Thyroid gland (tissue), 4 donors: ENCODE results near the gene MRPL38. TPM values are rescaled to one million over a fixed set of nuclear protein-coding genes. Genes with fewer than 3 reads are reported as not detected.

Source experiments
- DNase-seq, 2 donors: peaks; one replicate each; pipeline ENCODE4 v3.0.0-alpha.2; 2019
- H3K27ac ChIP-seq, 3 donors: fragments of 200-600 bp; sonication (generic); 1 replicate in 2 of 3; 2 replicates in 1 of 3; pipeline ENCODE4 v1.5.1; 2016 to 2019; ENCODE audit warnings: mild to moderate bottlenecking in 1 of 3, moderate library complexity in 1 of 3
- H3K27me3 ChIP-seq: fragments of 200-600 bp; sonication (generic); one replicate; pipeline ENCODE4 v1.5.1; 2019
- H3K36me3 ChIP-seq, 2 donors: fragments of 200-600 bp; sonication (generic); one replicate each; pipeline ENCODE4 v1.5.1; 2016 to 2019
- H3K4me1 ChIP-seq, 2 donors: fragments of 200-600 bp; sonication (generic); one replicate each; pipeline ENCODE4 v1.5.1; 2017 to 2019
- H3K4me3 ChIP-seq, 3 donors: fragments of 200-600 bp; sonication (generic); replicated peaks in 1 of 3; 1 replicate in 2 of 3; 2 replicates in 1 of 3; pipeline ENCODE4 v1.5.1; 2016; ENCODE audit warnings: mild to moderate bottlenecking in 1 of 3
- H3K9me3 ChIP-seq: fragments of 200-600 bp; sonication (generic); one replicate; pipeline ENCODE4 v1.5.1; 2017
- CTCF ChIP-seq, 6 experiments: fragments of 200-600 bp in 3 of 6; fragments of 450-650 bp in 3 of 6; sonication (generic) in 3 of 6; IDR thresholded peaks; one replicate each; pipeline ENCODE4 v1.5.1; 2016 to 2019; ENCODE audit warnings: antibody characterized with exemption in 6 of 6, mild to moderate bottlenecking in 2 of 6, inconsistent platforms in 1 of 6, moderate library complexity in 1 of 6
- POLR2A ChIP-seq, 2 donors: fragments of 450-650 bp; IDR thresholded peaks; one replicate each; pipeline ENCODE4 v1.6.1; 2017; ENCODE audit warnings: antibody characterized with exemption in 2 of 2, mild to moderate bottlenecking in 2 of 2, moderate library complexity in 1 of 2
- WGBS, 2 donors: methylation state at CpG; one replicate each; pipeline ENCODE4 v1.1.5; 2017; 5-methylcytosine and 5-hydroxymethylcytosine counted together
- intact Hi-C: fragments of 100-400 bp; cut with DNase I; formaldehyde crosslinking; loops from one replicate; pipeline ENCODE4 v1.15.1; 2023
- total RNA-seq, 4 donors: library from RNA; depleted of rRNA; stranded (reverse); fragments of >200 nt; gene quantifications; one replicate each; pipeline ENCODE4 v1.2.3, GENCODE V29; 2016

The MRPL38 gene
- total RNA-seq, 4 donors from 2014 or later, result 34.8 to 60.6 (median 50.3) TPM

DNA sequence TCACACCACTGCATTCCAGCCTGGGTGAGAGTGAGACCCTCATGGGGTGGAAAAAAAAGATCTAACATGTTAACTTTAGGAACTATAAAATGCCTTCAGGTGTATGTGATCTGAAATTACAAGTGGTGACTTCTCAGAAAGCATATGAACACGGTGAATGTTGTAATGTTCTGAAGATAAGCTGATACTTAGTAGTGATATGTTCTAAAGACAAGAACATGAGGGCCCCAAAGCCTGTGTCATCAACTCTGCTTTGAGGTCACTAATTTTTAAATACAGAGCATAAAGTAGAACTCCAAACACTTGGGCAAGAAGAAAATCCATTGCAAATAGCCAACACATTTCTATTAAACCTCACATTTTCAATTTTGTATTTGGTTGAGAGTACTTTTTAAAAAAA is 38.8 kb upstream of the MRPL38 start:
- Histone ChIP-seq H3K36me3 (peaks cover 27 to 28% of the 10 kb centered on the region in 2 donors), H3K9me3 (no peaks in the 10 kb centered on the region), H3K4me1 (peaks cover 7 to 13% of the 10 kb centered on the region in 2 donors), H3K4me3 (no peak overlapping the region), H3K27me3 (no peaks in the 10 kb centered on the region), H3K27ac (no peak overlapping the region)
- intact Hi-C loops, result loop anchor here (5.0 kb wide), 1 partner anchor 39 kb away; no protein-coding TSS in a partner anchor
- TF ChIP-seq CTCF (IDR thresholded peaks at IDR 0.05) (no peak), POLR2A (IDR thresholded peaks at IDR 0.05) (no peak)
- WGBS, 2 donors, result 93 to 95% methylated on average over 1 of the region's 1 CpG
- no peak for DNase-seq

- Histone ChIP-seq H3K4me1 (peaks cover 7 to 13% of the 10 kb centered on the region in 2 donors), H3K27me3 (no peaks in the 10 kb centered on the region), H3K9me3 (no peaks in the 10 kb centered on the region), H3K36me3 (peaks cover 16 to 18% of the 10 kb centered on the region in 2 donors), H3K27ac (no peak overlapping the region), H3K4me3 (no peak overlapping the region)
- no peak for DNase-seq
- 92 to 93% methylated on average over 4 of the region's 4 CpGs for WGBS, 2 donors
- intact Hi-C loops, result loop anchor here (5.0 kb wide), 1 partner anchor 40 kb away; no protein-coding TSS in a partner anchor
- TF ChIP-seq POLR2A (IDR thresholded peaks at IDR 0.05) (no peak), CTCF (IDR thresholded peaks at IDR 0.05) (no peak)
These were observed 37.8 kb upstream of the MRPL38 start for GRCh38 chr17:75942473-75942872.

- WGBS, 2 donors, result 52 to 57% methylated on average over 6 of the region's 6 CpGs
- H3K4me1 ChIP-seq, result peaks cover 7 to 13% of the 10 kb centered on the region in 2 donors
- H3K9me3 ChIP-seq, result no peaks in the 10 kb centered on the region
- DNase-seq, result no peak
- TF ChIP-seq POLR2A (IDR thresholded peaks at IDR 0.05) (no peak), CTCF (IDR thresholded peaks at IDR 0.05) (no peak)
- intact Hi-C loops, result loop anchor here (5.0 kb wide), 1 partner anchor 41 kb away; no protein-coding TSS in a partner anchor
- H3K27me3 ChIP-seq, result no peaks in the 10 kb centered on the region
- no peak overlapping the region for H3K4me3 ChIP-seq
- no peak overlapping the region for H3K27ac ChIP-seq
- peaks cover 6 to 8% of the 10 kb centered on the region in 2 donors for H3K36me3 ChIP-seq
These were observed 36.7 kb upstream of the MRPL38 start for GRCh38 chr17:75941442-75941819.

GRCh38 chr17:75940727-75941441 is 36.2 kb upstream of the MRPL38 start, which contains the start of gene FBF1:
Gene FBF1, minus strand, starts transcription at chr17:75941042. Its CDS starts 2,893 bp downstream, at chr17:75938149.
- peaks cover 7 to 13% of the 10 kb centered on the region in 2 donors for H3K4me1 ChIP-seq
- intact Hi-C loops, result loop anchor here (5.0 kb wide), 1 partner anchor 41 kb away; no protein-coding TSS in a partner anchor
- H3K27ac ChIP-seq, result peak within 1 kb of the TSS; percentile 41 to 75 (median 75)
- H3K9me3 ChIP-seq, result no peaks in the 10 kb centered on the region
- WGBS, 2 donors, result 0% methylated on average over 16 to 18 of the region's 63 CpGs
- no peaks in the 10 kb centered on the region for H3K27me3 ChIP-seq
- DNase-seq, result peak; percentile 96 to 97
- H3K36me3 ChIP-seq, result peaks cover under 1 to 2% of the 10 kb centered on the region in 2 donors
- peak within 1 kb of the TSS; percentile 56 to 80 (median 71) for H3K4me3 ChIP-seq
- TF ChIP-seq CTCF (IDR thresholded peaks at IDR 0.05) (peak in 1 of 6 experiments; percentile 21), POLR2A (IDR thresholded peaks at IDR 0.05) (peak; percentile 76 to 95)

DNA sequence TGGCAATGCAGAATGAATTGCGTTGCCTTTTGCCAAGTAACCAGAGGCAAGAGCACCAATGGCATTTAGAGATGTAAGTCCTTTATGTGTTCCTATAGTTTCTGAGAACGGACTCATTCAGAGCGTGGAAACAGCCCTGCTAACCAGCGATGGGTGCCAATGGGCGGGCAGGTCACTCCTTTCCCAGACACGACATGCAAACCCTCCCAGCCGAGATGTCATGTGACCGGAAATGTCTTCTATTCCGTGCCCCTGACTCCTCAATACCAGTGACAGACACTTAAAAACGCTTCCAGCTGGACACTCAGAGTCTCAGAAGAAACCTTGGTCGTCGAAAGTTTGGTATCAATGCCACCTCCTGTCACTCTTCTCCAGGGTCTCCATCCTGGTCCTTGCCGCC is 33.0 kb upstream of the MRPL38 start:
- no peaks in the 10 kb centered on the region for H3K36me3 ChIP-seq
- no peak for TF ChIP-seq POLR2A (IDR thresholded peaks at IDR 0.05)
- no peak for TF ChIP-seq CTCF (IDR thresholded peaks at IDR 0.05)
- intact Hi-C loops, result no loop called here
- peaks cover 7 to 13% of the 10 kb centered on the region in 2 donors for H3K4me1 ChIP-seq
- H3K9me3 ChIP-seq, result no peaks in the 10 kb centered on the region
- H3K27me3 ChIP-seq, result no peaks in the 10 kb centered on the region
- no peak overlapping the region for H3K27ac ChIP-seq
- 87 to 91% methylated on average over 12 to 13 of the region's 13 CpGs for WGBS, 2 donors
- no peak for DNase-seq
- no peak overlapping the region for H3K4me3 ChIP-seq
